ENCODE data around the gene XKR3.

DNA sequence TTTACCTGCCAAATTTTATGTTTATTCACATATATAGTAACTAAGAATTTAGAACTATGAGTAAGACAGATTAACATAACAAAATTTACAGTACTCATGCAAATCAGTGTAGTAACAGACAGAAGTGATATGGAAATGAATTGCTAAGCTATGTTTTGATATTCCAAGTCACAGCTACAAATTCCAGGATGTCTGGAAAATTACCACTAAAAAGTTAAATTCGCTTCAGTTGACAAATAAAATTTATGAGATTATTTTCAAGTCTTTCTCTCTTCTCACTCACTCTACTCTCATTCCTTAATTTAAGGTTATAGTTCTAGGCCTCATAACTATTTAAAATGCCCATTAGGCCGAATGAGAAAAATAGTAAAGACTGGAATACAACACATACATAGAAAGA, 18.1 kb downstream of the XKR3 start:
- TF ChIP-seq, protein P1, sequence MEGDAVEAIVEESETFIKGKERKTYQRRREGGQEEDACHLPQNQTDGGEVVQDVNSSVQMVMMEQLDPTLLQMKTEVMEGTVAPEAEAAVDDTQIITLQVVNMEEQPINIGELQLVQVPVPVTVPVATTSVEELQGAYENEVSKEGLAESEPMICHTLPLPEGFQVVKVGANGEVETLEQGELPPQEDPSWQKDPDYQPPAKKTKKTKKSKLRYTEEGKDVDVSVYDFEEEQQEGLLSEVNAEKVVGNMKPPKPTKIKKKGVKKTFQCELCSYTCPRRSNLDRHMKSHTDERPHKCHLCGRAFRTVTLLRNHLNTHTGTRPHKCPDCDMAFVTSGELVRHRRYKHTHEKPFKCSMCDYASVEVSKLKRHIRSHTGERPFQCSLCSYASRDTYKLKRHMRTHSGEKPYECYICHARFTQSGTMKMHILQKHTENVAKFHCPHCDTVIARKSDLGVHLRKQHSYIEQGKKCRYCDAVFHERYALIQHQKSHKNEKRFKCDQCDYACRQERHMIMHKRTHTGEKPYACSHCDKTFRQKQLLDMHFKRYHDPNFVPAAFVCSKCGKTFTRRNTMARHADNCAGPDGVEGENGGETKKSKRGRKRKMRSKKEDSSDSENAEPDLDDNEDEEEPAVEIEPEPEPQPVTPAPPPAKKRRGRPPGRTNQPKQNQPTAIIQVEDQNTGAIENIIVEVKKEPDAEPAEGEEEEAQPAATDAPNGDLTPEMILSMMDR (IDR thresholded peaks at IDR 0.05; ENCODE audit: low read depth, low read length) = no peak
- TF ChIP-seq POLR2A (IDR thresholded peaks at IDR 0.05; ENCODE audit: extremely low read depth, insufficient read length) = no peak
- TF ChIP-seq, protein P2, sequence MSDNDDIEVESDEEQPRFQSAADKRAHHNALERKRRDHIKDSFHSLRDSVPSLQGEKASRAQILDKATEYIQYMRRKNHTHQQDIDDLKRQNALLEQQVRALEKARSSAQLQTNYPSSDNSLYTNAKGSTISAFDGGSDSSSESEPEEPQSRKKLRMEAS (IDR thresholded peaks at IDR 0.05; ENCODE audit: low read depth, low read length) = no peak
